OCI-LY3 (cell line): ENCODE data around the gene USP30.

Source experiments
- H2AFZ ChIP-seq: fragments of 200-600, 300-600 bp; shearing (Covaris generic); 2 replicates; pipeline ENCODE4 v1.6.0; 2014; ENCODE audit warnings: antibody characterized with exemption, low read depth, low read length
- H3K27ac ChIP-seq: fragments of 200-600, 300-600 bp; sonication (generic); 2 replicates; pipeline ENCODE4 v1.5.1; 2014; ENCODE audit warnings: mild to moderate bottlenecking, low read length, moderate library complexity, mixed read lengths
- H3K27me3 ChIP-seq: fragments of 200-600, 300-600 bp; sonication (generic); 2 replicates; pipeline ENCODE4 v1.6.1; 2014; ENCODE audit warnings: low read depth, low read length, mixed read lengths
- H3K36me3 ChIP-seq: fragments of 200-600, 300-600 bp; sonication (generic); replicated peaks from 2 replicates; pipeline ENCODE3; 2014; ENCODE audit warnings: low read depth, low read length, mixed read lengths
- H3K4me1 ChIP-seq: fragments of 300-600, 200-600 bp; sonication (generic); 2 replicates; pipeline ENCODE4 v1.6.1; 2014; ENCODE audit warnings: low read length, mixed read lengths
- H3K4me2 ChIP-seq: fragments of 200-600, 300-600 bp; sonication (generic); 2 replicates; pipeline ENCODE4 v1.6.1; 2014; ENCODE audit warnings: low read length, mixed read lengths
- H3K4me3 ChIP-seq: fragments of 300-600, 200-600 bp; sonication (generic); 2 replicates; pipeline ENCODE4 v1.5.1; 2014; ENCODE audit warnings: antibody characterized with exemption, mild to moderate bottlenecking, low read length, moderate library complexity
- H3K79me2 ChIP-seq: fragments of 300-600, 200-600 bp; shearing (Covaris generic); 2 replicates; pipeline ENCODE4 v1.6.1; 2014; ENCODE audit warnings: mild to moderate bottlenecking, low read length, mixed read lengths
- H3K9ac ChIP-seq: fragments of 300-600, 200-600 bp; shearing (Covaris generic); 2 replicates; pipeline ENCODE4 v1.6.0; 2014; ENCODE audit warnings: mild to moderate bottlenecking, low read length, moderate library complexity
- H3K9me3 ChIP-seq: fragments of 200-600, 300-600 bp; shearing (Covaris generic); 2 replicates; pipeline ENCODE4 v1.6.1; 2014; ENCODE audit warnings: low read length, mixed read lengths; ENCODE audit not compliant: insufficient read depth
- H4K20me1 ChIP-seq: fragments of 200-600, 300-600 bp; sonication (generic); 2 replicates; pipeline ENCODE4 v1.6.1; 2016; ENCODE audit warnings: low read length, mixed read lengths; ENCODE audit not compliant: insufficient read depth
- CTCF ChIP-seq: fragments of 200-600, 300-600 bp; sonication (generic); IDR thresholded peaks from 2 replicates; pipeline ENCODE4 v1.5.1; 2014; ENCODE audit warnings: antibody characterized with exemption, low read length, low read depth
- EZH2phosphoT487 ChIP-seq: fragments of 200-600 bp; shearing (Covaris generic); IDR thresholded peaks from 2 replicates; pipeline ENCODE4 v1.6.1; 2018; ENCODE audit warnings: antibody characterized with exemption, mixed run types, low read depth

USP30 gene

GRCh38 chr12:109014984-109015765 lies 37.2 kb upstream of the USP30 start:
- no peak overlapping the region for H3K4me3 ChIP-seq
- TF ChIP-seq EZH2phosphoT487 (no peak), CTCF (no peak)
- no peak overlapping the region for H3K9ac ChIP-seq
- no peak overlapping the region for H3K4me2 ChIP-seq
- no peaks in the 10 kb centered on the region for H3K79me2 ChIP-seq
- no peaks in the 10 kb centered on the region for H3K36me3 ChIP-seq
- H3K9me3 ChIP-seq = no peaks in the 10 kb centered on the region
- H3K27me3 ChIP-seq = peaks cover 40% of the 10 kb centered on the region
- H2AFZ ChIP-seq = no peak overlapping the region
- no peaks in the 10 kb centered on the region for H4K20me1 ChIP-seq
- no peak overlapping the region for H3K27ac ChIP-seq
- H3K4me1 ChIP-seq = no peaks in the 10 kb centered on the region

GRCh38 chr12:109016016-109016415 lies 36.4 kb upstream of the USP30 start:
- no peak for TF ChIP-seq EZH2phosphoT487
- TF ChIP-seq CTCF = no peak
- Histone ChIP-seq H2AFZ (no peak overlapping the region), H4K20me1 (no peaks in the 10 kb centered on the region), H3K4me2 (no peak overlapping the region), H3K27me3 (peaks cover 42% of the 10 kb centered on the region), H3K9me3 (no peaks in the 10 kb centered on the region), H3K79me2 (no peaks in the 10 kb centered on the region), H3K36me3 (no peaks in the 10 kb centered on the region), H3K4me3 (no peak overlapping the region), H3K27ac (no peak overlapping the region), H3K9ac (no peak overlapping the region), H3K4me1 (no peaks in the 10 kb centered on the region)

GRCh38 chr12:109016978-109017377 lies 35.4 kb upstream of the USP30 start:
- Histone ChIP-seq H3K4me3 (no peak overlapping the region), H3K27me3 (peaks cover 36% of the 10 kb centered on the region), H3K36me3 (no peaks in the 10 kb centered on the region), H3K9me3 (peaks cover 1% of the 10 kb centered on the region; the same call in 1 of the 2 replicates), H3K9ac (no peak overlapping the region), H3K4me2 (no peak overlapping the region), H2AFZ (no peak overlapping the region), H3K27ac (no peak overlapping the region), H4K20me1 (no peaks in the 10 kb centered on the region), H3K4me1 (no peaks in the 10 kb centered on the region), H3K79me2 (no peaks in the 10 kb centered on the region)
- TF ChIP-seq CTCF = no peak
- TF ChIP-seq EZH2phosphoT487 = no peak

- Histone ChIP-seq H3K4me2 (no peak overlapping the region), H3K9ac (no peak overlapping the region), H3K4me1 (no peaks in the 10 kb centered on the region), H3K36me3 (no peaks in the 10 kb centered on the region), H3K79me2 (no peaks in the 10 kb centered on the region), H2AFZ (no peak overlapping the region), H4K20me1 (no peaks in the 10 kb centered on the region), H3K4me3 (no peak overlapping the region), H3K27me3 (peaks cover 28% of the 10 kb centered on the region), H3K27ac (no peak overlapping the region), H3K9me3 (peaks cover 10% of the 10 kb centered on the region; the same call in 1 of the 2 replicates)
- TF ChIP-seq EZH2phosphoT487 = no peak
- no peak for TF ChIP-seq CTCF
Observed at GRCh38 chr12:109018296-109018695, 34.1 kb upstream of the USP30 start.
